HG02798 (cell line): Measurements from ENCODE around the gene ST3GAL4.
A peak's percentile ranks its signal among the peaks of the same experiment; 100 is the strongest.
"Not testable (repeated sequence)": the region's sequence is repeated elsewhere in the genome, so short reads cannot be mapped to it uniquely, and the experiment has no call there.

ENCODE experiments used
- ATAC-seq: cut with Tn5 transposase; IDR thresholded peaks from one replicate; pipeline ENCODE4 v1.9.1; 2021; ENCODE audit warnings: mild to moderate bottlenecking; ENCODE audit not compliant: unreplicated experiment, poor library complexity

ST3GAL4 gene

DNA sequence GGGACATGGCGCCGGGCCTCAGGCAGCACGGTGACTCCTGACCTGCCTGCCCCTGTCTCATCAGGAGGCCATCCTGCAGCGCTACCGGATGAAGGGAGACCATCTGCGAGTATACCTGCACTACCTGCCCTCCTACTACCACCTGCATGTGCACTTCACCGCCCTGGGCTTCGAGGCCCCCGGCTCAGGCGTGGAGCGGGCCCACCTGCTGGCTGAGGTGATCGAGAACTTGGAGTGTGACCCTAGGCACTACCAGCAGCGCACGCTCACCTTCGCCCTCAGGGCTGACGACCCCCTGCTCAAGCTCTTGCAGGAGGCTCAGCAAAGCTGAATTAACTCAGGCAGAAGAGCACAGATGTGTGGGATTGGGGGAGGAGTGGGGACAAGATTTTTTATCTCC lies 10.2 kb upstream of the ST3GAL4 start:
- no peak for ATAC-seq

DNA sequence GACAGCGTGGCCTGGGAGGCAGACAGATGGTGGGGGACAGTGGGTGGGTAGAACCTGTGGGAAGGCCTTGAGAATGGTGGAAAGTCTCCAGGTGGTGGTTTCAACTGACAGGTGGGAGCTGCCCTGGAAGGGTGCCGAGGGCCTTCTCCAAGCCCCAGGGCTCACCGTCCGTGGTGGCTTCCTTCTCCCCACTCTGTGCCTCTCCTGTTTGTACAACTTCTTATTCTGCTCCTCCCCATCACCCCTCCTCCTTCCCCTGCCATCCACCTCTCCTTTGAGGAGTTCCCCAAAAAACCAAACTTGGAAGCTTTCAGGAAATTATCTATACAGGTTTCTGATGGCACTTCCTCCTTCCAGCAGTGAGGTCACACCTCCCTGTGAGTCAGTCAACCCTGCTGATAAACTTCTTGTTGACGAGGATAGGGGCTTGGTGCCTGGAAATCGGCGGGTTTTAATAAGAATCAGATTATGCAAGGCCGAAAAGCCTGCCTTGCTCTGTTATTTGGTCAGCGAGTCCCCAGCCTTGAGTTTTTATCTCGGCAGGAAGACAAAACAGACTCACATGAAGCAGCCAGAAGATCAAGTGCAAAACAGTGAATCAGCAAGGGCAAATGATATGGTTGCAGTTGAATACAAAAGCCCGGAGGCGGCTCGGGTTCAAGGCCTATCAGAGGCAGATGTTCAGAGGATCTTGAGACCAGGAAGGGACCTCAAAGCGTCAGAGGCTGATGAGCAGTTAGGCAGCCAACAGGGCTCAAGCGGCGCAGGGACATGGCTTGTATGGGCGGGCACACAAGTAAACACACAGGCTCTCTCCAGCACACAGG lies 9.5 kb upstream of the ST3GAL4 start:
- ATAC-seq, result no peak

DNA sequence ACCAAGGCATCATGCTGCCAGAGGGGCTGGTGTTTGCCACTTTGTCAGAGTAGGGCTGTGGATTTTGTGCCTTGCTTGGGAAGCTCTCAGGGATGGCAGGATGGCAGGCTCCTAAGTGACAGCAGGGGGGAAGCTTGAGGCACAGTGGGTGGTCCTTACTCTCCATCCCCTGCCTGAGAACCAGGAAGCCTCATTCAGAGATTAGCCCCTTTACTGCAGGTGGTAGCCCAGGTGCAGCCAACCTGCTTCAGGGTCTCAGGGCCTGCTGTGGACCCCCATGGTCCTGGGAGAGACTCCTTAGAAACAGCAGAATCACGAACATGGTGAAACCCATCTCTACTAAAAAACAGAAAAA lies 8.9 kb upstream of the ST3GAL4 start:
- ATAC-seq, result no peak

DNA sequence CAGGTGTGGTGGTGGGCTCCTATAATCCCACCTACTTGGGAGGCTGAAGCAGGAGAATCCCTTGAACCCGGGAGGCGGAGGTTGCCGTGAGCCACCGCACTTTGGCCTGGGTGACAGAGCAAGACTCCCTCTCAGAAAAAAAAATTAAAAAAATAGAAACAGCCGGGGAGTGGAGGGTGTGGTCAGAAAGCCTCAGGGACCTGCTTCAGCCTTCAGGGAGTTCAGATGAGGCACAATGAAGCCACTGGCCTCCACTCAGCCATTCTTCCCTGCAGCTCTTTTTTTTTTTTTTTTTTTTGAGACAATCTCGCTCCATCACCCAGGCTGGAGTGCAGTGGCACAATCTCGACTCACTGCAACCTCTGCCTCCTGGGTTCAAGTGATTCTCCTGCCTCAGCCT lies 8.5 kb upstream of the ST3GAL4 start:
- not testable (repeated sequence) for ATAC-seq

DNA sequence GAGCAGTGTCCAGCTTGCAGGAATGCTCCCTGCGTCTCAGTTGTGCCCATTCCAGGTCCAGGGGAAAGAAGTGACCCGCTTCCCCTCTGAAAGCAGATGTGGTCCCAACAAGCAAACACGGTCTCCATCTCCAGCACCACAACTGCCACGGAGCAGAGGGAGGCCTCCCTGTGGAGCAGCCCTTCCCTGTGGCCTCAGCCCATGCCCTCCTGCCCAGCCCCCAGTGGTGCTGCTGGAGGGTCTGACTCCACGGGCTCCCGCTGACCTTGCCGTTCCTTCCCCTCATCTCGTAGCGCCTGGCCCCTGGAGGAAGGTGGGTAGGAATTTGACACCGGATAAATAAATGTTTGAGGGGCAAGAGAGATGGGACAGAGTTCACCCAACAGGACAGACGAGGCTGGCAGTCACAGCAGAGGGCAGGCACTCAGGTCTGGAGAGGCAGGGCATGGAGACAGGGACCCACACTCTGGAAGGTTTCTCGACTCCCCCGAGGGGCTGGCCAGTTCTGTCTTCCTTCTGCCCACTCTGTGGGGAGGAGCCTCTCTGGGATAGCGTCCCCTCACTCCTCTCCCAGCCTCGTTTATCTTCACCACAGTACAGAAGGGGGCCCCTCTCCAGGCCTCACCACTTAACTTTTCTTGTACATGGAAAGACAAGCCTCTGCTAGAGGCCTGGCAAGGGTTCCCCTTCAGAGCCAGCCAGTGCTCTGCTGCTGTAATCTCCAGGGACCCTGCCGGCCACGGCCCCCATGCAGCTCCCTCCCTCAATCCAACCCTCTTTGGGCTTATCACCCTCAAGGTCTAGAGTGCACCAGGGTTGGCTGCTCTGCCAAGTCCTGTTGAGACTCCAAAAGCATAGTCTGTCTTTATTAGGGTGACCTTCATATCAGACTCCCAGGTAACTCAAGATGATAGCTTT lies 7.5 kb upstream of the ST3GAL4 start:
- ATAC-seq, result no peak

DNA sequence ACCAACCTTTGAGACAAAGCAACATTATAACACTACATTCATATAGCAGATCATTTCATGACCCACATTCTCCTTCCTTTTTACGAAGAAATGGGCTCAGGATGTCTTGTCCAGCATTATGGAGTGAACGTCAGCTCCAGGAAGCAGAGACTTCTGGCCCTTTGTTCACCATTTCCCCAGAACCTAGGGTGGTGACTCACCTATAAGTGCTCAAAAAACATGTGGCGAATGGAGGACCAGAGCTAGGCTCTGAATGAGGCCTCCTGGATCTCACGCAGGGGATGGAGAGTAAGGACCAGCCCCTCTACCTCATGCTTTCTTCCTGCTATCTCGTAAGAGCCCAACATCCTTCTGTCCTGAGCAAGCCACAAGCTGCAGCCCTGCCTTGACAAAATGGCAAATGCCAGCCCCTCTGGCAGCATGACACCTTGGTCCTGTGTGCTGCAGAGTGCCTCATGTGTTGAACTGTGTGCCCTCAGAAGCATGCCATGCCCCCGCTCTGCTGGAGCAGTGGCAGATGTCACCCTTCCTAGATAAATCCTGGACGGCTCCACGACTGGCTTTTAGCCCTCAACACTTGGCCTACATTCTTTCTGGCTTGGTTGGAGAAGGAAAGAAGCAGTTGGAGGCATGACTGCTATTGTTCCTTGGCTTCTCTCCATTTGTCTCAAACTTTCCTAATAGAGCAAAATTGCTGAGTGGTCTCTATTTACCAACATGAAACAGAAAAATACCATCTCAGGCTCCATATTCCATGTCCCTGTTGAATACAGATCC lies 6.5 kb upstream of the ST3GAL4 start:
- no peak for ATAC-seq

DNA sequence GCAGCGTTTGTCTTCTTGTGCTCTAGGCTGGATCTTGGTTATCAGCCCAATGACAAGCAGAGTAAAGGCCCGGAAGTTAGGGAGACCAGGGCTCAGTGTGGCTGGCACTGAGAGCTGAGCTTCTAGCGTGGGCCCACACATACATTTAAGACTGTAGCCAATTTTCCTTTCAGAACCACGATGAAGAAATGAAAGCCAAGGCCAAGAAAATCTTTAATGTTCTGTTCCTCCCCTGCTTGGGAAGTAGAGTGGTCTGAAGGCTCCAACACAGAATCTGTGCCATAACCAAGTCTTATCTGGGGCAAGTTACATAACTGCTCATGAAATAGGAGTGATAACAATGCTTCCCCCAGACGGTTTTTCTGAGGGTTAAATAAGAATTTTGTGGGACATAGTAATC lies 4.7 kb upstream of the ST3GAL4 start:
- no peak for ATAC-seq

DNA sequence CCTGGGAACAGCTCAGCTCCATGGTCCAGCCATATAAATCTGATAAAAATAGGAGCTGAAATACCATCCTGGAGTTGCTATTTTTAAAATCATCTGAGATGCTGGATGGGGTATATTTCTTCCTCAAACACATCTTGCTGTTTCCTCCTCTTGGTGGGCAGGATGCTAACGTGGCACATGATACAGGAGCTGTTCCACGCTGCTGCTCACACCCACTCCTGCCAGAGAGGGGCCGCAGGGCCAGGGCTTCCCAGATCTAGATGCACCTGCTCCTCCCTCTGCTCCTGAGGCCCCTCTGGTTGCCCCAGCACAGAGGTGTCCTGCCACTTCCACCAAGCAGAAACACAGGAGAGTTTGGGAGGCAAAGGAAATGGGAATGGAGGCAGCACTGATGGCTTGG lies 3.3 kb upstream of the ST3GAL4 start:
- ATAC-seq, result no peak

DNA sequence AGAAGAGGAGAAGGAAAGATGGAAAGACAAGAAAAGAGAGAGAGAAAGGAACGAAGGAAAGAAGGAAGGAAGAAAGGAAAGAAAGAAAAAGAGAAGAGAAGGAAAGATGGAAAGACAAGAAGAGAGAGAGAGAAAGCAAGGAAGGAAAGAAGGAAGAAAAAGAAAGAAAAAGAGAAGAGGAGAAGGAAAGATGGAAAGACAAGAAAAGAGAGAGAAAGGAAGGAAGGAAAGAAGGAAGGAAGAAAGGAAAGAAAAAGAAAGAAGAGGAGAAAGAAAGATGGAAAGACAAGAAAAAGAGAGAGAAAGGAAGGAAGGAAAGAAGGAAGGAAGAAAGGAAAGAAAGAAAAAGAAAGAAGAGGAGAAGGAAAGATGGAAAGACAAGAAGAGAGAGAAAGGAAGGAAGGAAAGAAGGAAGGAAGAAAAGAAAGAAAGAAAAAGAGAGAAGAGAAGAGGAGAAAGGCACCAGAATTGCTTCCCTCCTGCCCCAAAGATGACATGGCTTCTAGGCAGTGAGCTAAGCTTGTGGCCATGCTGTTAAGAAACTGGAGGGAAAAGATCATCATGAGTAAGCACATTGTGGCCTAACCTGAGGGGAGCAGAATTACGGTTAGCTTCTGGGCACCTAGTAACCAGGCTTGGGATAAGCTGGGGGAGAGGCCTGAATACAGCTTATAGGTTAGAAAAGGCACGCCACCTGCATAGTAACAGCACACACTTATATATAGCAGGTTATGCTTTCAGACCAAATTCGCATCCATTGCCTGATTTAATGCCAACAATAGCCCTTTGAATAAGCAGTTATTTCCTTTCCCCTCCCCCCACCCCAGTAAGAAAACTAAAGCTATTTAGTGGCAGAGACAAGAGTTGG lies 2.3 kb upstream of the ST3GAL4 start:
- no peak for ATAC-seq

DNA sequence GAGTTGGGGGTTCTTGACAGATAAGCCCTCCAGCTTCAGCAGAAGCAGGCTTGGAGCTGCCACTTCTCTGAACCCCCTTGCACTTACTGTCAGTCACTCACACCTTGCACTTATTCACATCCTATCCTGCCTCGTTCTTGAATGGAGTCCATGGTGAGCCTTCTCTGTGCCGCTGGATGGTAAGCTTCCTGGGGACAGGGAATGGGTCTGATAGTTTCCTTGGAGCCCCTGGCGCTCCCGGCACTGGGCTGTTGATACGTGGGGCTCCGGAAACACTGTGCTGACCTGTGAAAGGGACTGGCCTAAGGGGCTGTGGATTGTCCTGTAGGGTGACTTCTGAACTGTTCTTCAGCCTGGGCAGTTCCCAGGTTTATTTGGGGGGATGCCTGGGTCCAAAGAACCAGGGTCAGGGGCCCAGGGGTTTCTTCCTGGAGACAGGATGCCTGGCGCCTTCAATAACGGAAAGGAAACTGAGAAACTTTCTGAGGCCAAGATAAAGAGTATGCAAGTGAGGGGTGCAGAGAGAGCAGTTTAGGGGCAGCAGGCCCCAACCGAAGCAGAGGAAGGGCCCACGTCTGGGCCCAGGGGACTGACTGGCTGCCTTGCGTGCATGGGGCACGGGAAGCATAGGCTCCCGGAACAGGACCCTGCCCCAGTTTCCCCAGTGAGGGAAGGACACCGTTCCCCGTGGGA lies 709 bp upstream of the ST3GAL4 start:
- ATAC-seq, result peak; percentile 22

DNA sequence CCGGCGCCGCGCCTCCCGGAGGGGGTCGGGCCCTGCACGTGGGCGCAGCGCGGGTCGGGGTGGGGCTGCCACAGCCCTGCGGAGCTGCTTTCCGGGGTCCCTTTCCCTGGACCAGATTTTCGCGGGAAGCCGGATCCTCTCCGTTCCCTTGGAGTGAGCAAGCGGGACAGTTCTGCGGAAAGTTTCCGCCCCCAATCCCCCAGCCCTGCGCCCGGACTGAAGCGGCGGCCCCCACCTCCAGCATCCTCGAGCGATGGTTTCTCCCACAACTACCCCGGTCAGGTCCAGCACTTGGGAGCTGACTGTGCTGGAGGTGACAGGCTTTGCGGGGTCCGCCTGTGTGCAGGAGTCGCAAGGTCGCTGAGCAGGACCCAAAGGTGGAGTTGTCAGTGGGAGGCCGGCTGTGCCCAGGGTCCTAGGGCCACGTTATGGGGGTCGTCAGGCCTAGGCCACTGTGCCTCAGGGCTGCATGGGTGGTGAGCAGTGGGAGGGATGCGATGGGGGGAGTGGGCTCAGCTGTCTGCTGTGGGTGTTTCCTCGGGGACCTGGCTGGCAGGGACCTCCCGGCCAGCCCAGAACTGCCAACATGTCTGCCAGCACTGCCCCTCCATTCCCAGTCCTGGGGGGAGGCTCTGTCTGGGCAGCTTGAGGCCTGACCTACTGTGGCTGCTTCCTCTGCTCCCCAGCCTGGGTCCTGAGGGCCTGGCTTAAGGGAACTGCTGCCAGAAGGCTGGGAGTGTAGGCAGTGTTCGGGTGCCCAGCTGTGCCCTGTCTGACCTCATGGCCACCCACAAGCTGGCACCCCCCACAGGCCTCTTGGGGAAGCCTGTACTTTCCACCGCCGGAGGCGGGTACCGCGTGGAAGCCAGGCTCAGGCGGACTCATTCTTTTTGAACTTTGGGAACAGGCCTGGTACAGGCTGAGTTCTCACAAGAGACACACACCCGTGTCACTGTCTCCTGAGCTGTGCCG lies 726 bp downstream of the ST3GAL4 start:
- ATAC-seq, result no peak

DNA sequence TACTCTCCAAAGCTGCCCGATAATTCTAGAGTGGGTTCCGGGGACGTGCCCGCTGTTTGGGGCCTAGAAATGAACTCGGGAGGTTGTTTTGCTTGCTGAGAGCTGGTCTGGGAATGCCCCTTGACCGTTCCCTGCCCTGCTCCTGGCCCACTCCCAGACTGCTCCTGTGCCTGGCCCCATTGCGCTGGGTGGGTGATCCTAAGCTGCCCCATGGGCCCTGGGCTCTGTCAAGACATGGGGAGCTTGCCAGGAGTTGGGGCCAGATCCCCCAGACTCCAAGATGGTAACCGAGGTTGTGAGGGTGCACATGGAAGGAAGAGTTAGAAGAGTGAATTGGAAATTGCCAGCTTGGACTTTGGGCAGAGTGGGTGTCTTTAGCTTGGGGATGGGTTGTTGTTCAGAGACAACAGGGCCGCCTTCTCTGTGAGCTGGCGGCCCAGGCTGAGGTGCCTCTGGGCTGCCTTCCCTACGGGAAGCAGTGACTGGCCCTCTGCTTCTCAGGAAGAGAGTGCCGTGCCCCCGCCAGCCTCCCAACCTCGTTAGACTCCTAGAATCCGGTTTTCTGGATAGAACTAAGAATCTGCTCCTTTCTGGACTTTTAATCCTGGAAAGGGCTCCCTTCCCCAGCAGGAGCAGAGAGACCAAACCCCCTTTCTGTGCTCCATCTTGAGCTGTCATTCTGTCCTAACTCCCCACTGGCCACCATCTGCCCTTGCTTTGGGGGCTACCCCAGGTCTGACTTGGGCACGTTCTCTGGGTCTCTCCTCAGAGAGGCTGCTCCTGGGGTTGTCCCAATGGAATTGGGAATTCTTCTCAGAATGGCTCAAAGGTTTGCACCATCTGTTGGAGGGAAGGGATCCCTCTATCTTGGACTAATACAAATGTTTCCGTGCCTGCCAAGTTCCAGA lies 1.8 kb downstream of the ST3GAL4 start:
- ATAC-seq, result no peak

DNA sequence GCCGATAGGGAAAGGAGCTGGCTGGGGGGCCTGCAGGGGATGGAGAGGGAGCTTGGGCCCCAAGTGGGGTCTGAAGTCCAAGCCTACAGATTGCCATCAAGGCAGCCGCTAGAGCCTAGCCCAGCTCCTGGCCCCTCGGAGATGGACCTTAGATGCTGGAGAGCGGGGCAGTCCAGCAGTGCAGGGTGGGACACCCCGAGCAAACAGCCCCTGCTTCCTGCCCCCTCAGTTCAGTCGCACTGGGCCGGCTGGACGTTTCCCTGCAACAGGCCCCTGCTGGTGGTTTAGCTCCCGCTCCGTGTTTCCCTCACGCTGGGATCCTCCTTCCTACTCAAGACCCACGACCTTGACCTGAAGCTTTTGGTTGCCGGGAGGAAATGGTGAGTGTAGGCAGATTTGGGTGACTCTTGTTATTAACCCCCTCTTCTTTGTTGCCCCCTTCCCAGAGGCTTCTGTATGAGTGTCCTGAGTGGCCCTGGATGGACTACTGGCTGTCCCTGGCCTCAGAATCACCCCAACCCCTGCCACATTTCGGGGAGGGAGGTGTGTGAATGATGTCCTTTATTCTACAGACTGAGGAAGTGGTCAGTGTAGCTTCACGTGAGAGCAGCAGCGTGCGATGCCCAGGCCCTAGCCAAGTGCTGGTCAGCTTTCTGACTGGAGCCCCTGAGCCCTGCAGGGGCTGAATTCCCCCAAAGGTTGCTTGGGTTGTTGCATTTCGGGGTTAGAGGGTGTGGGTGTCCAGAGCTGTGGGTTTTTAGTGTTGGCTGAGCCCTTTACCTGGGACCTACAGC lies 2.7 kb downstream of the ST3GAL4 start:
- ATAC-seq, result no peak

DNA sequence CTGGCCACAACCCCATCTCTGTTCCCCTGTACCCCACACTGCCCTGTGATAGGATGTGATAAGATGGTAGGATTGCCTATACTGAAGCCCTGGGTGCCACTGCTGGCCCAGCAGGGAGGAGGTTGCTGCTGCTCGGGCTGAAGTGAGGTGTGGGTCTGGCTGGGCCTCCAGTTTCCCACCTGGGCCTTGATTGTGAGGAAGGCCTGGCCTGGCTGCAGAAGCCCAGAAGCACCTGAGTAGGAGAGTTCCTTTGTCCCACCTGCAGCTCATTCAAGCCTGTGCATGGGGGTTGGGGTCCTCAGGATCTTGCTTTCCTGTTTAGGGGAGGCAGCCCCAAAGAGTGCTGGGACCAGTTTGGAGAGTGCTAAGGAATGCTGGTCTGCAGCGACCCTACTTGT lies 3.3 kb downstream of the ST3GAL4 start:
- ATAC-seq, result no peak

DNA sequence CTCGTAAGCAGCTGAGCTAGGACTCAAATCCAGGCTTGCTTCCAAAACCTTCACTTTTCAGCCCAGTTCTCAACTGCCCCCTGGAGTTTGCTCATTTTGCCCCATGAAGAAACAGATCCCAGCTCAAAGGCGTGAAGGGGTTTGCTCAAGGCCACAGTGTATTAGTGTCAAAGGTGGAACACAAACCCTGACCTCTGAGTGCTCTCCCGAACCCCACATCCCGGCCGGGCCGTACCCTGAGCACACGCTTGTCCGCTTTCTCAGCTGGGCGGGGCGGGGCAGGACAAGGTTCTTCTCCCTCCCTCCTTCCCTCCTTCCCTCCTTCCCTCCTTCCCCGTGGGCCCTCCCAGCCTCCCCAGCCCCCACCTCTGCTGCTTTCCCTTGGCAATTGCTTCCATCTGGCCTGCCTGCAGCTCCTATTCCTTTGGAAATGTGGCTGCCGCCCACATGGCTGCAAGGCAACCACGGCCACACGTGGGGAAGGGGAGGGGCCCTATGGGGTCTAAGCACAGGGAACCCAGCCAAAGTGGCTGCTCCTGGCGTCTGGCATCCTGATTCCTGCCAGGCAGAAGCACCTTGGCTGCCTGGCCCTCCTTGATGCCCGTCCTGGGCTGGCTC lies 4.1 kb downstream of the ST3GAL4 start:
- ATAC-seq, result no peak

DNA sequence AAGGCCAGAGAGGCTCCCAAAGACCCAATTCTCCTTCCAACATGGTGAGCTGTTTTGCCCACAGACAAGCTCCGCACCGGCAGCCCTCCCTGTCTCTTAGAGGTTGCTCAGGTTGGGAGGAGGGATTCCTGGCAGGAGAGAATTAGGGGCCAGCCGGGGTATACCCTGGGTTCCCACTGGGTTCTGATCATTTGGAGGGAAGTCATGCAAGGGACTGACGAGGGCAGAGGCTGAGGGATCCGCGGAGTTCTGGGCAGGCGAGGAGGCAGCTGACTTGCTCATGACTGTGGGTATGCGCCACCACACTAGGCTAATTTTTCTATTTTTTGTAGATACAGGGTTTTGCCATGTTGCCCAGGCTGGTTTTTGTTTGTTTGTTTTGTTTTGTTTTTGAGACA lies 4.6 kb downstream of the ST3GAL4 start:
- no peak for ATAC-seq
